K562 treated with DMSO at 1 percent for 24 hours (cell line): ENCODE results near the gene AMPH. TPM values are rescaled to one million over a fixed set of nuclear protein-coding genes. Genes with fewer than 3 reads are reported as not detected.

ENCODE experiments used
- total RNA-seq: library from RNA; unstranded; fragments of 300-600 nt; gene quantifications from 2 replicates; pipeline ENCODE4 v1.2.3, GENCODE V29; 2022; ENCODE audit warnings: low read depth; ENCODE audit not compliant: insufficient read depth

AMPH gene
- not detected in 2 replicates for total RNA-seq

GRCh38 chr7:38630720-38631673 lies at the start of gene AMPH:
Gene AMPH (minus strand): TSS chr7:38631373. CDS start chr7:38631351, 22 bp downstream.

